NCI-H2227 treated with DMSO at 0.1 percent for 48 hours (cell line): ENCODE measurements around the gene CCDC82.
A peak's percentile ranks its signal among the peaks of the same experiment; 100 is the strongest.

Source experiments
- DNase-seq: peaks from one replicate; lab custom pipeline; 2025; lab: John Stamatoyannopoulos, UW

Gene CCDC82

GRCh38 chr11:96329419-96329818 lies 60.3 kb downstream of the CCDC82 start:
- DNase-seq, result no peak

GRCh38 chr11:96328395-96329010 lies 61.2 kb downstream of the CCDC82 start:
- DNase-seq, result peak; percentile 41

- no peak for DNase-seq
Observed at GRCh38 chr11:96326959-96327358, 62.8 kb downstream of the CCDC82 start.

GRCh38 chr11:96324912-96325311 lies 64.8 kb downstream of the CCDC82 start:
- no peak for DNase-seq

- DNase-seq, result no peak
Observed at GRCh38 chr11:96323642-96323985, 66.1 kb downstream of the CCDC82 start.

GRCh38 chr11:96322775-96323641 lies 66.7 kb downstream of the CCDC82 start:
- DNase-seq, result no peak

- no peak for DNase-seq
Observed at GRCh38 chr11:96321091-96321490, 68.6 kb downstream of the CCDC82 start.

GRCh38 chr11:96319898-96320656 lies 69.6 kb downstream of the CCDC82 start:
- DNase-seq, result no peak

GRCh38 chr11:96318850-96319249 lies 70.9 kb downstream of the CCDC82 start:
- DNase-seq, result no peak

- no peak for DNase-seq
Observed at GRCh38 chr11:96318399-96318798, 71.3 kb downstream of the CCDC82 start.

GRCh38 chr11:96317985-96318384 lies 71.7 kb downstream of the CCDC82 start:
- no peak for DNase-seq

- no peak for DNase-seq
Observed at GRCh38 chr11:96317571-96317970, 72.1 kb downstream of the CCDC82 start.

GRCh38 chr11:96316869-96317268 lies 72.8 kb downstream of the CCDC82 start:
- DNase-seq, result no peak

GRCh38 chr11:96315476-96315875 lies 74.2 kb downstream of the CCDC82 start:
- no peak for DNase-seq

- no peak for DNase-seq
Observed at GRCh38 chr11:96314326-96315020, 75.2 kb downstream of the CCDC82 start.

GRCh38 chr11:96313163-96313562 lies 76.5 kb downstream of the CCDC82 start:
- DNase-seq, result no peak

GRCh38 chr11:96311120-96311568 lies 78.6 kb downstream of the CCDC82 start:
- DNase-seq, result no peak

- DNase-seq, result no peak
Observed at GRCh38 chr11:96310236-96310635, 79.5 kb downstream of the CCDC82 start.

GRCh38 chr11:96309643-96310017 lies 80.1 kb downstream of the CCDC82 start:
- DNase-seq, result no peak

GRCh38 chr11:96309016-96309642 lies 80.6 kb downstream of the CCDC82 start:
- no peak for DNase-seq

GRCh38 chr11:96307776-96308140 lies 82.0 kb downstream of the CCDC82 start:
- DNase-seq, result no peak
